ENCODE results near the gene PRICKLE2.

Gene PRICKLE2

DNA sequence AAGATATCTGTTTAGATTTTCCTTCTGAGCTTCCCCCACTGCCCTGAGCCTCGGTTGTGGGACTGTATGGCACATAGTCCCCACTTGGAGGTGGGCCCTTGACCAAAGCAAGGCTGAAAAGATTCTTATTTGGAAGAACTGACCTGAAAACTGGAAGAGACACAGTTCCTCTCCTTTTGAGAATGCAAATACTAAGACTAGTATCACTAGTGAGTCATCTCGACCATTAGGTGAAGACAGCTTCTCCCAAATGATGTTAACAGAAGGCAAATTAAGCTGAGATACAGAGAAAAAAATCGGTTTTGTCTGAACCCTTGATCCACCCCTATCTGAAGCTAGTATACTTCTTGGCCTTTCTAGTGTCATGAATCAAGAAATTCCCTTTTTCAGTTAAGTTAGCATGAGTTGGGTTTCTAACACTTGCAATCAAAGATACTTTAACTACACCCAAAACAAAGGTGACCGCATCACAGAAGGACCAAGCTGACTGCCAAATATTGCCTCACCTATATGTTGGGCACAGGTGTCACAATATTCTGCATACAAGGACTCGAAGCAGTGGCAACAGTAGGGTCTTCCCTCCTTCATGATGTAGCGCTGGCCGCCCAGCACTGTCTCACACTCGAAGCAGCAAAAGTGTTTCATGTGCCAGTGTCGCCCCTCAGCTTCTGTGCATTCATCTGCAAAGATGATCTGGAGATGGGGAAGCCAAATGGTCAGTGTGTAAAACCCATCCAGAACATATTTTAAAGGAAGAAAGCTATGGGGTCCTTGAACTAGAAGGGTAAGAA lies 72.4 kb downstream of the PRICKLE2 start:
- no peak for DNase-seq

DNA sequence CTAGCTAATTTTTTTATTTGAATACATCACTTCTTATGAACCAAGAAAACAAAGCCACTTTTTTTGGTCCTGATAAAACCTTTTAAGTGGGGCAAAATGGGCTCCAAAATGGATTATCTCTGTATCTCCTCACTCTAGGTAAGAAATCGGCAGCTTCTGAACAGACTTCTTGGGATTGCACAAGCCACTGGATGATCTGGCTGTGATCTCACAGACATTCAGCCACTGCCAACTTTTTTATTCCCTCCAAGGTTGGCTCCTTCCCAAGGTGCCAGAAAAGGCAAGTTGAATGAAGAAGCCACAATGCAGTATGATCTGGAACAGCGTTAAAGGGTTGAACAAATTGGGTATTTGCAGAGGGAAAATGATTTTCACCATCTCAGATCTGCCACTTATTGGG lies 73.2 kb downstream of the PRICKLE2 start:
- no peak for DNase-seq

DNA sequence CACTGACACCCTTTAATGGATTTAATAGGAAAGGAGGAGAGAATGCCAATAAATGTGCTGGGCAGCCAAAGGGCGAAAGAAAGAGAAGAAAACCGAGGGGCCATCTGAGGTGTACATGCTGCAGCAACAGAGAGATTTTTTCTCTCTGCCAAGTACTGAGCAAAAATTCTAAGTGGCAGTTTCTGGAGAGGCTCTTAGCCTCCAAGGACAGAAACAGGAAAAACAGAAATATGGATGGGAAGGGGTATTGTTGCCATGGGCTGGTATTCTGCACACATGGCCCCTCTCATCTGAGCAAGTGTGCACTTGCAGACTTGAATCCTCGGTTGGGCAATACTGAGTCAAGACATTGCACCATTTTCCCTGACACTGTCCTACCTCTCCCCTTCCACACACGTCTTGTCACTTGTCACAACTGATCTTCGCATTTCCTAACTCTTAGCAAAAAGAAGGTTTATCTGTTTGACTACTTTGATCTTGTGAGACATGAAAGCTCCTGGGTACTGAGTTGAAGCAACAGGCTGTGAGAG lies 73.9 kb downstream of the PRICKLE2 start:
- no peak for DNase-seq

DNA sequence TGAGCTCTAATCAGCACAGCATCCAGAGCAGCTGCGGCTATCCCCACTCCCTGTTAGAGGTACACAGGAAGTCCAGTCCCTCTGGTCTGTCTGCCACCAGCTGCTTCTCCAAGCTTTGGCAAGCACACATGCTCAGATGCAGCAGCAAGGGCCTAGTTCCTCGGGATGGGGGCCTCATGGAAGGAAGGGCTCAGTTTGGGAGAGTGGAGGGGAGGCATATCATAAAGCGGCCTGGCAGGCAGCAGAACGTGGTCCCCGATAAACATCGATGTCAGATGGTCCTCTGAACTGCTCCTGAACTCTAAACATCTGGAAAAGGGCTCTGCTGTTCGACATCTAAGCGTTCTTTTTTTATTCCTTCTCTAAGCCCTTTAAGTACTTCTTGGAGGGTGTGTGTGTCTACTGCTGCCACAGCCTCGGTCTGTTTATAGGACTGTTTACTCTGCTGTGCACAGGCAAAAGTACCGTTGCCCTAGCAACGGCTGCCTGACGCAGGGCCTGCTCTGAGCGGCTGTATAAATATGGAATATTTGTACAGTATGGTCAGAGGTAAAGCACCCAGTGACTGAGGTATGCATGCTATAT lies 74.6 kb downstream of the PRICKLE2 start:
- DNase-seq, result peak; percentile 77

DNA sequence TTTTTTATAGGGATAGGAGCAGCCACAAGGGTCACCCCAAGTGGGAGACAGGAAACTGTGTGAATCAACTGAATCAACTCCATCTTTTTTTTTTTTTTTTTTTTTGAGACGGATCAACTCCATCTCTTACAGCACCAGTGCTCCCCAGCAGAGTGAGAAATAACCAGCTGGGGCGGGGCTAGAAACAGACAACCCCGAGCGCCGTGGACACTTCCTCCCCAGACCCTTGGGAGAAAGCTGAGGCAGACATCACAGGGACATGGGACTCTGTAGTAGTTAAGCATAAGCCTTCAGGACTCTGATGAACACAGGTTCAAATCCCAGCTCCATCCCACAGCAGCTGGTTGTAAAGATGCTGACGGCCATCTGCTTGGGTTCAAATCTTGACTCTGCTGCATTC lies 75.4 kb downstream of the PRICKLE2 start:
- no peak for DNase-seq

DNA sequence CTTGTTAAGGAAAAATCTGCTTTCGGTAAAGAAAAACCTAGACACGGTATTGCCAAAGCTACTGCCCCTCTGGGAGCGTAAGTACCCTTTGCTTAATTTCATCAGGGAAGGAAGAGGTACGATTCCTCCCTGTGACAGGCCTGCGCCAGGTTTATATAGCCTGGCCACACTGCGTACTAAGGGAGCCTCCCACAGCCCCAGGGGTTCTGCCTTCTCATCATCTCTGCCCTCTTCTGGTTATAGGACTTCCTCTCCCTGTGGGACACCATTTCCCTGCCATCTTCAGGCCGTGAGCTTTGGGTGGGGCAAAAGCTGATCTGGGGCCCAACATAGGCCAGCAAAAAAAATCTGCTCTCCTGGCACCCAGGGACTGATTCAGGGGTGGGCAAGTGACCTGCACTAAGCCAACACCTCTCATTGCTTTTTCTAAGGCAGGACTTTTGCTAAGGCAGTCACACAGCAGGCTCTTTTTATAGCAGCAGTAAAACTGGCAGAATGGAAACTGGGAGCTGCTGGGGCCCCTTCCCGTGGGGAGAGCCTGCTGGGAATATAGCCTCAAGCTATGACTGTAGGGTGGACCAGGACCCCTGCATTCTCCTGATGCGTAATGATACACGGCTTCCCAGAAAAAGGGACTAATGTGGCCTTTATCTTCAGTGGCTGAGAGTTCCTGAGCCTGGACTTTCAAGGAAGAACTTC lies 76.2 kb downstream of the PRICKLE2 start:
- DNase-seq, result no peak

DNA sequence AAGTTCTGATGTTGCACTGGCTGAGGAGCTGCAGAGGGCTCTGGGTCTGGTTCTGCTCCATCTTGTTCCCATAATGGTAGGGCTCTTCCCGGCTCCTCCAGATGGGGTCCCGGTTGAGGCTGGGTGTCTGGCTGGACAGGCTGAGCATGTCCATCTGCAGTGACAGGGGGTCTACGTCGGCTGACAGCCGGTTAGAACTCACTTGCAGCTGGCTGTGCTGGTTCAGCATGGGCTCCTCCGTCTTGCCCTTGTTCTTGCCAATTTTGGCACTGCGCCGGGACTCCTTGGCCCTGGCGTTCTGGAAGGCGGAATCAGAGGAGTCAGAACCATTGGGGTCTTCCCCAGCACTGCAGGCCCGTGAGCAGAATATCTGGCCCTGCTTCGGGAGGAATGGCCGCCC lies 78.1 kb downstream of the PRICKLE2 start:
- no peak for DNase-seq

DNA sequence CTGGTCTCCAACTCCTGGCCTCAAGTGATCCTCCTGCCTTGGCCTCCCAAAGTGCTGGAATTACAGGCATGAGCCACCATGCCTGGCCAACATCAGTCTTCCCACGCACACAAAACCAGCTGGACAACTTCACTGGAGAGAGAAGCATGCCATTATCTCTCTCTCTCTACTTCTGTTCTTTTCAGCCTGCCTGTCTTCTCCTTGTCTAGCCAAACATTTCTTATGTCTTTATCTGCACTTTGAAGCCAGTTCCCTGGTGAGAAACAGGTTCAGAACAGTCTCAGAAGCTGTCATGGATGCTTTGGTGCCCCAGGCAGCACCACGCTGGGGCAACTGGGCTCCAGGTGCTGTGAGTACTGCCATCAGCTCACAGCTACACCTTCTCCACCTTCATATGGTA lies 79.8 kb downstream of the PRICKLE2 start:
- no peak for DNase-seq

DNA sequence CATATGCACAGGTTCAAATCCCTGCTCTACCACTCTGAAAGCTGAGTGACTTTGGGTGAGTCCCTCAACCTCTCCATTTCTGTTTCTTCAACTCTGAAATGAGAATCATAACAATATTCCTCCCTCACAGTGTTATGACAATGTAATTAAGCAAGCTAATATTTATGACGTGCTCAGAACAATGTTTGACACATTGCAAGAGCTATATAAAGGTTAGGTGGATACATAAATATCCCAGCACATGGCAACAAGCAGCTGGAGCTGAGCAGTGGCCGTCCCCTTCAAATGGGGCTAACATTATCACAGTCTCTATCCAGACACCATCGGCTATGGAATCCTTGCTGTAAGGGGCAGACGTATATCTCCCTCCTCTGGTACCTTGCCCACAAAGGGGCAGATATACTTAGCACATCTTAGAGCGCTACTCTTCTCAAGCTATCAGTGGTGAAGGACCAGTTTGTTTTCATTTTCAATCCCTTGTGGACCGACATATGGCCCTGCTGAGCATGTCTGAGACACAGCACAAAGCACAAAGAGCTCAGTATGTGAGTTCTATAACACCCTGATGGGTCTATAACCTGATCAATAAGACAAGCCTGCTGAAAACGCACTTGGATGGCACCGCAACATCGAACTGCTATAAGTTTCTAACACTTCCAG lies 80.9 kb downstream of the PRICKLE2 start:
- DNase-seq, result no peak

DNA sequence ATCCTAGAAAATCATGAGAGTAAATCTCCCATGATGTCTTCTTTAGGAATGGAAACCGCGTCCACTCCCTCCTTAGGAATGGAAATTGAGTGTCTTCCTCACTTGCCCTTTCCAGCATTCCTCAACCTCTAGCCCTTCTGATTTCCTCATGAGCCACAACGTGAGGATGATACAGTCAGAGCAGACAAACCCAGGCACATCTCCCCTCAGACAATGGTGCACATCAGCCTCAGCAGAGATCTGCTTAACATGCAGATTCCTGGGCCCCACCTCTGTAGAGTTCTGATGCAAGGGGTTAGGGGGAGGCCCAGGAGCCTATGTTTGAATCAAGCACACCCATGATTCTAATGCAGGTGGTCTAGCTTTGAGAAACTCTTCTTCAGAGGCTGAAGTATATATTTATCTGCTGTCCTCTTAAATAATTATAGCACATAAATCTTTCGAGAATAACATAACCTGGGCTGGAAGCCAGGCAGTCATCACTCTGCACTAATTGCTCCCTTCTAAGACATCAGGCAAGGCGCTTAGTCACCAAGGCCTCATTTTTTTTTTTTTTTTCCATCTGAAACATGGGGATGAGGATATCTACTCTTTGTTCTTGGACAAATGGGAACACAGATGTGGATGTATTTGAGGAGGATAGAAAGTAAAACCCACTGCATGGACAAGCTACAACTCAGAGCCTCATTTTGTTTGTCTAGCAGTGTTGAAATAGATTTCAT lies 81.7 kb downstream of the PRICKLE2 start:
- no peak for DNase-seq

DNA sequence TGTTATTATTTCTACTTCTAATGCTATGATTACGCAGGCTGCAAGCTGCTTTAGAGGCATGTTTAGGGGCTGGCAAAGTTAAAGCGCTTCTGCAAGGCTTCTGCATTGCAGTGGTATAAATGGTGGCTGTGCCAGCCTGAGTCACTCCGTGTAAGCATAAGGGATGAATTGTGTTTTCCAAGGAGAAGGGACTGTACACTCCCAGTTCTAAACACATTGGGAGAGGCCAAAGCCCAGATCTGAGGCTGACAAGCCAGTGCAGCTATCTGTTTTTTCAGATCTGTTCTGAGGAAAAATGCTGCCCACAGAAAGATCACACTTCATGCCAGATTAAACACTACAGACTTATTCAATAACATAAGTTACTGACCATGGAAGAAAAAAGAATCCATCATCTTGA lies 83.8 kb downstream of the PRICKLE2 start:
- no peak for DNase-seq

DNA sequence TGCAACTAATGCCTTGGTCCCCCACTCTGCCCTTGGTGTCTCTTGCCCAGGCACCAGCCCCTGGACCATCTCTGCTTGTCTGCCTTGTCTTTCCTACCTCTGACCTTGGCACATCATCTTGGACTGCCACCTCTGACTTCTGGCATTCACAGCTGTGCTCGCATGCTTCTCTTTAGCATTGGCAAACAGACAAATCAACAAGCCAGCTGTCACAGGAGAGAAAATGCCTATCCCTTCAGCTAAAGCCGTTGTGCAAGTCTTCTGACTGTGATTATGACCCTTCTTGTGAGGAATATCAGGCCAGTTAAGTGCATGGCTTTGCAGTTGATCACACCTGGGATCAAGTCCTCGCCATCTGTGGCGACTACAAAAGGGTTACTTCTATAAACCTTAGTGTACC lies 84.6 kb downstream of the PRICKLE2 start:
- no peak for DNase-seq

DNA sequence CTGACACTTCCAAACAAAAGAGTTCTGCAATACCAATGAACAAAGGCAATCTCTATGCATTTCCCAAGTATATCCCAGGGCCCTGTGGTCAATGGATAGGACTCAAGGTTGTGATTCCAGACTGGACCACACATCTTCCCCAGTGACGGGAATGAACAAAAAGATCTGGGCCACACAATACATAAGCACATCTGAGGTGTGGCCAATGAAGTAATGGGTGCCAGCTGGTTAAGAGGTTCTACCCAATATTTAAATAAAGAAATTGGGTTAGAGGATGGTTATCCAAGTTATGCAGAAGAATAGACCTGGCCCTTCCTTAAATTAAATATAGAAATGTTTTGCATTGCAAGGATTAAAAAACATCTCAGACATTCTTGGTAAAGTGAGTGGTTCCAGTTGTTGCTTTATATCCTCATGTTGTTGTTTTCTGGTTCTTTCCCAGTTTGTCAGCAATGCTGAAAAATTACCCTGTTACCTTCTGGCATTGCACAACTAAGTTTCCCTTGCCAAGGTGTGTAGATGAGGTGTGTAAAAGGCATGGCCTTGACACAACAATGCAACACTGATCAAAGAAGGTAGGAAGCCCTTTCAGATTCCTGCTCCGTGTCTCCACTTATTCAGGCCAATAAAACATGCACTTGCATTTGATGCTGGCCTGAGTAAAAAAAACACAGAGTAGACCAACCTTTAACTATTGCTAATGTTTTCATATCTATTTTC lies 86.5 kb downstream of the PRICKLE2 start:
- no peak for DNase-seq

DNA sequence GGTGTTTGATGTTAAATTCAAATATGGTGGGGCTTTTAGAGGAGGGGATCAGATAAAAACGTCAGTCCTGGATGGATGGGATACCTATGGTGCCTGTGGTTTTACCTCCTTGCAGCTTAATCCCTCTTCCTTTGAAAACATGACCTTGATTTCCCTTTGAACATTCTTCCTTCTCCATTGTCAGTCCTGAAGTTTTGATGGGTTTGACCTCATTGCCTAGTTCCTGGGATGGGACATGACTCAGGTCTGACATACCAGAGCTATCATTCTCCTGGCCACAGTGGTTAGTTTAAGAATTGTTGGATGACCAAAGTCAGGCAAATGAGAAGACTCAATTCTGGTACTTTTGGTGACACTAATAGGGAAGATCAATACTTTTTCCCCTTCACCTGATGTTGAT lies 87.2 kb downstream of the PRICKLE2 start:
- no peak for DNase-seq

DNA sequence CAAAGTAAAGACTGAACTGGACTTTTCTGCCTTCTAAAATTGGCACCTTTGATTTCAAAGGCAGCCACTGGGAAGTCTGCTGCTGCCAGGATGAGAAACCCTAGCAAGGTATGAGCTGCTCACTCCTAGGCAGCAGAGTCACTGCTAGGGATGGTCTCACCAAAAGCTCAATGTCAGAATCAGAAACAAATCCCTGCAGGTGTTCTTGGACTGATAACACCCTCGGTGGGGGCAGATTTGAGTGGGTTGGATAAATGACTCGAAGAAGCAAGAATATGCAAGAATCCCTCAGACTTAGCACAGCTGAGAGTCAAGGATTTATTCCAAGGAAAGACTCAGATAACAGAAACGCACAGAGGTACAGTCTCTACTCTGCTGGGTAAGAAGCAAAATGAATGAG lies 90.4 kb downstream of the PRICKLE2 start:
- DNase-seq, result no peak

DNA sequence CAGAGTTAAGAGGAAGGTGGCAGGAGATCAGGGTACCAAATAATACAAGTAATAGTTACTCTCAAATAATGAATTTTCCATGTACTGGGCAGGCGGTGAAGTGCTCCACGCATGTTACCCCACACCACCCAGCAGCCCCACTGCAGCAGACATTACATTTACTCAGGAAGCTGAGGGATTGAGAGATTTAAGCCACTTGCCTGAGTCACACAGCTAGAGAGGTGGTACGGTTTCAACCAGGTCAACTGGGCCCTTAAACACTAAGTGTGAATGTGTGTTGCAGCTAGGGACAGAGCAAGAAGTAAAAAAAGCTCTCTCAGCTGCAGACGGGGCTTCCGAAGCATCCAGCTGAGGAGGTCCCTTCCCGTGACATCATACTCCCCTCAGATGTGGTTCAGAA lies 91.3 kb downstream of the PRICKLE2 start:
- no peak for DNase-seq

DNA sequence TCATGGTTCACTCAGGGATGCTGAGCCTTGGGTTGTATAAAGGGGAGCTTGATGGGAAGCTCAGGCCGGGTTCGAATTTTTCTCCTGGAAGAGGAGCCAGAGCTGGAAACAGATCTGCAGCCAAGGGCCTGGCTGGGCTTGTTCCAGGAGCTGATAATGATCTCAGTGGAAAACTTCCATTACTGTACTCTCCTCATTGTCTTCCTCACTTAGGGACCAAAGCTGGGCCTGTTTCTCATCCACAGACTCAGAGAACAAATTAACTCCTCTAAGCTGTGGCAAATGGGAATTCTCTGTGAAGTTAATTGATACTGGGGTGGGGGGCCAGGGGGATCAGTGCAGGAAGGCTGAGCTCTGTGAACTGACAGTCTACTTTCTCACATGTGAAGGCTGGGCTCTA lies 92.0 kb downstream of the PRICKLE2 start:
- DNase-seq, result no peak

DNA sequence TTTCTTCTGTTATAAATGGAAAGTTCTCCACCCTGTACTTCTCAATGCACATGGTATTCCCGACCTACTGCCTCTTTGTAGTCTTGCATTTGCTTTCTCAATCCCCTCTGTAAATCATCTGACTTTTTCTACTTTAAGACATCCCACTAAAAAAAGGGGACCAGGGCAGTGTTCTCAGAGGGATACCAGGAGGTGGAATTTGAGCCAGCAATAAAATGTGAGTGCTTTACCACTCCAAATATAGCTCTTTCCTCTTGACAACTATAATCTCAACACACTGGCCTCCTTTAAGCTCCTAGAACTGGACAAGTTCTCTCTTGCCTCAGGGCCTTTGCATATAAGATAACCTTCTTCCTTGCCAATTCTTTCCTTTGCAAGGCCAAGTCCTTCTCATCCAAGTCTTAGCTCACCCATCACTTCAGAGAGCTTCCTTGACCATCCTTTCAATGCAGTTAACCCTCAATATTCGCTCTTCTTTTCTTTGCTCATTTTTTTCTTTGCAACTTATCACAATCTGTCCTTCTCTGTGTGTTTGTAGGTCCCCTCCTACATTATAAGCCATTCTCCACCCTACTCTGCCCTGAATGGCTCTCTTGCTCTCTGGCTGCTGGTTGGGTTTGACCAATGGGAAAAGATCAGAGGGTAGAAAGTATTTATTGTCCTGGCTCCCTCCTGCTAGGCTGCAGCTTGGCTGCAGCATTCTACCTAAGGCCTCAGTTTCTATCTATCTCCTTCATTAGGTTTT lies 93.4 kb downstream of the PRICKLE2 start:
- DNase-seq, result no peak

DNA sequence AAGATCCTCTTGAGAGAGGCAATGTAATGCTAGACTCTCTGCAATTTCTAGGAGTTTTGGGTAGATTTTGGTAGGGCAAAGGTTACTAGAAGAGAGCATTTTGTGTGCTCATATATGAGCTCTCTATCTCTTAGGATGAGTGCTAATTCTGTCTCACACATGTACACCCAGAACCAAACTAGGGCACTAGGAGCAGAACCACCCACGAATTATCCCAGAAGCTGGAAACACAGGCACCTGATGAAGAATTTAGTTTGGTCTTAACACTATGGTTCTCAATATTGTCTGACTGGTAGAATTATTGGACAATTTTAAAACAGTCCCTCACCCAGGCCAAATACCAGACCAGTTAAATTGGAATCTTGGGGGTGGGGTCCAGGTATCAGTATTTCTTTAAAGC lies 94.8 kb downstream of the PRICKLE2 start:
- DNase-seq, result no peak

DNA sequence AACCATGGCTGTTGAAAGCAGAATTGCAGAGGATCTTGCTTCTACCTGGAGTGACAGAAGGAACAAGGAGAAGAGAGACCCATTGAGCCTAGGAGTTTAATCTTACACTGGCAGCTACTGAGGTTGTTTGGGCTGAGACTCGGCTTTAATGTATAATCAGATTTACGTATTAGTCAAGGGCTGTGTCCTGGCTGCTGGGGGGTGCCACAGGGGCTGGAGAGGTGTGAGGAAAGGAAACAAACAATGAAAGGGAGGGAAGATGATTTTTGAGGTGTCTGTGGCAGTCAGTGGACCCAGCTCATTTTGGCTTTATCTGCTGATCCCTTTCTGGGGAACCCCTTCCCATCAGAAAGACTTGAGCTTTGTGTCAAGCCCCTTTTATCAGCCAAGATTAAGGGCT lies 95.7 kb downstream of the PRICKLE2 start:
- no peak for DNase-seq

DNA sequence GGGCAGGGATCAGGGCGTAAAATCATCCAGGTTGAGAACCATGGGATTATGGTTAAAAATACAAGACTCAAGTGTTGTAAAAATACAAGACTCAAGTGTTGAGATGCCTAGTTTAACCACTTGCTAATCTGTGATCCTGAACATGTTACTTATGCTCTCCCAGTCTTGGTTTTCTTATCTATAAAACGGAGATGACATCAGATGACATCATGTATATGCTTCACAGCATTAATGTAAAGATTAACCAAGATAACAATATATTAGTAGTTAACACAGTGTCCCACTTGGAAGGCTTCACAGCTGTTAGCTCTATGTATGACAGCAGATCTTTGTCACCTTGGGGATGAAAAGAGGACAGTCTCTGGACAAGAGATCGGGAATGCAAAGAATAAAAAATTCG lies 96.2 kb downstream of the PRICKLE2 start:
- no peak for DNase-seq

Data from NCI-H510A (cell line).